HepG2 (cell line): ENCODE results near the gene KIF9. TPM values are rescaled to one million over a fixed set of nuclear protein-coding genes. Genes with fewer than 3 reads are reported as not detected.

Source experiments
- ATAC-seq: fragments of 200-7000 bp; cut with Tn5 transposase; 3 replicates; pipeline ENCODE4 v1.9.1; 2020; ENCODE audit warnings: mild to moderate bottlenecking, moderate library complexity
- BruUV-seq: library from RNA; stranded (reverse); fragments of 400-500 nt; replicated peaks from 2 replicates; lab custom pipeline; 2021; lab: Mats Ljungman, UMichigan
- CTCF ChIA-PET: fragments of 300-600 bp; formaldehyde crosslinking; extraction: SDS; loops from one replicate; lab custom pipeline; 2021; ENCODE audit warnings: low total read pairs, inconsistent platforms, low intra/inter-chr PET ratio; lab: Yijun Ruan, JAX
- POLR2A ChIA-PET: fragments of 350-600 bp; sonication (Branson Sonifier 250); formaldehyde crosslinking; loops from one replicate; lab custom pipeline; 2020; ENCODE audit warnings: antibody characterized with exemption, inconsistent platforms; lab: Yijun Ruan, JAX
- DNase-seq: peaks from one replicate; pipeline ENCODE4 v3.0.0-alpha.2; 2015; ENCODE audit warnings: low spot score
- FAIRE-seq: peaks from 3 replicates; lab custom pipeline; 2011; peaks lifted over from hg19 to GRCh38; lab: Jason Lieb, UNC
- H2AFZ ChIP-seq: one replicate; pipeline ENCODE4 v1.6.1; 2011; ENCODE audit warnings: low read length, inconsistent platforms
- H3K27ac ChIP-seq: fragments of 300-600 bp; 3 replicates; pipeline ENCODE4 v1.8.0; 2011; ENCODE audit warnings: mixed run types, mild to moderate bottlenecking, mixed read lengths, low read length, inconsistent platforms; ENCODE audit not compliant: insufficient read depth; ENCODE audit errors: extremely low read length
- H3K27me3 ChIP-seq, 2 experiments: fragments of 200-600 bp in 1 of 2; 2 replicates in 1 of 2; 3 replicates in 1 of 2; pipeline versions ENCODE4 v1.6.0 to v1.8.0; 2011; ENCODE audit warnings: low read length in 2 of 2, mild to moderate bottlenecking in 2 of 2, moderate library complexity in 2 of 2, inconsistent platforms in 1 of 2; ENCODE audit not compliant: insufficient read depth in 2 of 2, control insufficient read depth in 1 of 2
- H3K36me3 ChIP-seq, 2 experiments: fragments of 200-600 bp in 1 of 2; replicated peaks in 1 of 2; 2 replicates in 1 of 2; 3 replicates in 1 of 2; pipeline versions ENCODE4 v1.5.1 to v1.8.0; 2011; ENCODE audit warnings: low read length in 2 of 2, inconsistent platforms in 1 of 2; ENCODE audit not compliant: insufficient read depth in 2 of 2, control insufficient read depth in 1 of 2
- H3K4me1 ChIP-seq: 2 replicates; pipeline ENCODE4 v1.5.1; 2012; ENCODE audit warnings: low read length, inconsistent platforms; ENCODE audit not compliant: insufficient read depth
- H3K4me2 ChIP-seq: 2 replicates; pipeline ENCODE4 v1.6.0; 2011; ENCODE audit warnings: low read depth, low read length, inconsistent platforms
- H3K4me3 ChIP-seq, 3 experiments: fragments of 200-600 bp in 1 of 3; sonication (generic), shearing (Covaris generic) in 1 of 3; replicated peaks in 1 of 3; 2 replicates each; pipeline ENCODE4 v1.5.1; 2011 to 2016; ENCODE audit warnings: low read length in 3 of 3, inconsistent platforms in 2 of 3, low read depth in 2 of 3, mild to moderate bottlenecking in 2 of 3, control low read depth in 1 of 3, mixed read lengths in 1 of 3; ENCODE audit not compliant: insufficient read depth in 1 of 3
- H3K79me2 ChIP-seq: one replicate; pipeline ENCODE4 v1.6.1; 2011; ENCODE audit warnings: low read length, inconsistent platforms; ENCODE audit not compliant: insufficient read depth
- H3K9ac ChIP-seq: 2 replicates; pipeline ENCODE4 v1.6.0; 2011; ENCODE audit warnings: mild to moderate bottlenecking, low read depth, low read length, inconsistent platforms; ENCODE audit not compliant: insufficient read depth
- H3K9me3 ChIP-seq: 2 replicates; pipeline ENCODE4 v1.5.1; 2012; ENCODE audit warnings: mild to moderate bottlenecking, low read length
- H4K20me1 ChIP-seq: 2 replicates; pipeline ENCODE4 v1.6.0; 2011; ENCODE audit warnings: inconsistent platforms, mild to moderate bottlenecking, low read length, moderate library complexity; ENCODE audit not compliant: insufficient read depth
- ARID2 ChIP-seq: sonication (generic); formaldehyde crosslinking; IDR thresholded peaks from 2 replicates; pipeline ENCODE4 v1.8.1; 2022; ENCODE audit warnings: mild to moderate bottlenecking, missing genetic modification reagents, borderline replicate concordance
- EP300 ChIP-seq, 3 experiments: sonication (generic) in 1 of 3; formaldehyde crosslinking in 1 of 3; IDR thresholded peaks; 2 replicates each; pipeline versions ENCODE4 v1.5.1 to v1.6.1; 2011 to 2020; ENCODE audit warnings: low read depth in 2 of 3, low read length in 2 of 3, borderline replicate concordance in 1 of 3, improper control_type of control experiment in 1 of 3, mild to moderate bottlenecking in 1 of 3, missing genetic modification reagents in 1 of 3, moderate library complexity in 1 of 3
- GFI1 ChIP-seq: sonication (generic); formaldehyde crosslinking; IDR thresholded peaks from 2 replicates; pipeline ENCODE4 v1.5.0; 2020; ENCODE audit warnings: missing genetic modification reagents, mild to moderate bottlenecking, borderline replicate concordance
- JUND ChIP-seq: sonication (generic); formaldehyde crosslinking; IDR thresholded peaks from 2 replicates; pipeline ENCODE4 v1.8.0; 2022; ENCODE audit warnings: mild to moderate bottlenecking, missing genetic modification reagents
- RFX3 ChIP-seq: IDR thresholded peaks from 2 replicates; pipeline ENCODE4 v1.6.1; 2016; ENCODE audit warnings: missing biosample characterization, missing genetic modification reagents
- SAP130 ChIP-seq: IDR thresholded peaks from 2 replicates; pipeline ENCODE4 v1.6.1; 2016; ENCODE audit warnings: low read depth
- SIN3B ChIP-seq: fragments of 150-350 bp; IDR thresholded peaks from 2 replicates; pipeline ENCODE4 v1.6.1; 2014; ENCODE audit warnings: low read length
- TBP ChIP-seq: sonication (generic); formaldehyde crosslinking; IDR thresholded peaks from 2 replicates; pipeline ENCODE4 v1.5.0; 2020; ENCODE audit warnings: missing genetic modification reagents
- THAP11 ChIP-seq: IDR thresholded peaks from 2 replicates; pipeline ENCODE4 v1.6.1; 2016; ENCODE audit warnings: missing biosample characterization, missing genetic modification reagents
- TOE1 ChIP-seq: sonication (generic); formaldehyde crosslinking; IDR thresholded peaks from 2 replicates; pipeline ENCODE4 v1.4.0; 2020; ENCODE audit warnings: mild to moderate bottlenecking, missing genetic modification reagents
- ZNF207 ChIP-seq: fragments of 450-650 bp; IDR thresholded peaks from 2 replicates; pipeline ENCODE4 v1.6.1; 2016; ENCODE audit warnings: antibody characterized with exemption, borderline replicate concordance
- ZNF225 ChIP-seq: sonication (generic); formaldehyde crosslinking; IDR thresholded peaks from 2 replicates; pipeline ENCODE4 v1.4.0; 2020; ENCODE audit warnings: mild to moderate bottlenecking, missing genetic modification reagents
- ZNF234 ChIP-seq: sonication (generic); formaldehyde crosslinking; conservative IDR thresholded peaks from 2 replicates; pipeline ENCODE4 v1.5.1; 2020; ENCODE audit warnings: mild to moderate bottlenecking, missing genetic modification reagents
- ZNF326 ChIP-seq: sonication (generic); formaldehyde crosslinking; IDR thresholded peaks from 2 replicates; pipeline ENCODE4 v1.4.0; 2020; ENCODE audit warnings: missing genetic modification reagents, borderline replicate concordance
- ZNF501 ChIP-seq: sonication (generic); formaldehyde crosslinking; IDR thresholded peaks from 2 replicates; pipeline ENCODE4 v1.5.1; 2020; ENCODE audit warnings: mild to moderate bottlenecking, moderate library complexity, missing genetic modification reagents
- ZNF552 ChIP-seq: sonication (generic); formaldehyde crosslinking; IDR thresholded peaks from 2 replicates; pipeline ENCODE4 v1.9.0; 2022; ENCODE audit warnings: missing genetic modification reagents, mild to moderate bottlenecking, borderline replicate concordance
- ZNF563 ChIP-seq: sonication (generic); formaldehyde crosslinking; IDR thresholded peaks from 2 replicates; pipeline ENCODE4 v1.8.0; 2022; ENCODE audit warnings: mild to moderate bottlenecking, moderate library complexity, missing genetic modification reagents
- ZNF614 ChIP-seq: IDR thresholded peaks from 2 replicates; pipeline ENCODE4 v1.6.1; 2018; ENCODE audit warnings: missing biosample characterization, missing genetic modification reagents, inconsistent platforms, borderline replicate concordance
- WGBS: methylation state at CpG from one replicate; pipeline ENCODE4 v1.1.6; 2017; ENCODE audit warnings: low lambda C conversion rate; 5-methylcytosine and 5-hydroxymethylcytosine counted together
- in situ Hi-C: cut with HindIII; loops from 2 replicates; pipeline ENCODE4 v1.10.0; 2017; ENCODE audit warnings: low pct_unique_long_range_greater_than_20kb; ENCODE audit not compliant: extremely low pct_ligation_motif_present
- intact Hi-C: fragments of 100-400 bp; cut with micrococcal nuclease; formaldehyde crosslinking; loops from one replicate; pipeline ENCODE4 v1.10.0; 2022; ENCODE audit not compliant: unreplicated experiment
- polyA plus RNA-seq, 8 experiments: library from polyadenylated mRNA; depleted of rRNA in 3 of 8; stranded (reverse) in 7 of 8; unstranded in 1 of 8; fragments of >200 nt; fragmentation: Illumina TruSeq in 4 of 8; extraction: Trizol in 4 of 8; gene quantifications; 2 replicates each; pipeline versions ENCODE4 v1.2.1 to v1.2.3, GENCODE V29; 2011 to 2016; ENCODE audit warnings: low read depth in 4 of 8, missing spikeins in 1 of 8, mixed read lengths in 1 of 8; ENCODE audit not compliant: insufficient read depth in 1 of 8
- total RNA-seq, 5 experiments: library from RNA; depleted of rRNA; stranded (reverse); fragments of >200 nt; fragmentation: Illumina TruSeq; extraction: Trizol; gene quantifications; 2 replicates each; pipeline ENCODE4 v1.2.3, GENCODE V29; 2016; ENCODE audit warnings: low read depth in 1 of 5
- TF ChIP-seq, protein P1 (sequence below): sonication (generic); formaldehyde crosslinking; IDR thresholded peaks from 2 replicates; pipeline ENCODE4 v1.4.0; 2020; ENCODE audit warnings: missing genetic modification reagents, mild to moderate bottlenecking, borderline replicate concordance
- TF ChIP-seq, protein P2 (sequence below): sonication (generic); formaldehyde crosslinking; IDR thresholded peaks from 2 replicates; pipeline ENCODE4 v1.5.1; 2020; ENCODE audit warnings: missing genetic modification reagents, mild to moderate bottlenecking, borderline replicate concordance

KIF9 gene
- total and polyA plus RNA-seq, 2 of the 13 experiments (the other 11 are each of a cell fraction or from before 2014, with no cell fraction given) = 5.1 to 16.9 TPM

GRCh38 chr3:47265008-47265407 lies 17.6 kb downstream of the KIF9 start:
- ChIA-PET CTCF (no interaction called here), POLR2A (no interaction called here)
- Histone ChIP-seq H3K79me2 (no peaks in the 10 kb centered on the region), H3K9me3 (no peaks in the 10 kb centered on the region), H3K27ac (no peak overlapping the region), H3K4me2 (no peak overlapping the region), H3K36me3 (no peaks in the 10 kb centered on the region), H3K4me1 (peaks cover 15% of the 10 kb centered on the region), H3K4me3 (no peak overlapping the region), H3K9ac (no peak overlapping the region), H3K27me3 (no peaks in the 10 kb centered on the region; a peak in 2 of 5 replicates), H2AFZ (no peak overlapping the region), H4K20me1 (no peaks in the 10 kb centered on the region)
- no TSS peak for BruUV-seq
- DNase-seq = no peak
- intact Hi-C loops (no loop called here), in situ Hi-C loops (no loop called here)
- 100% methylated on average over 1 of the region's 1 CpG for WGBS
- FAIRE-seq = no peak
- no peak for TF ChIP-seq ZNF552 (CRISPR knock-in tag)
- no peak for TF ChIP-seq GFI1 (CRISPR knock-in tag)
- TF ChIP-seq TBP = no peak
- TF ChIP-seq ZNF326 = no peak
- TF ChIP-seq, protein P1, sequence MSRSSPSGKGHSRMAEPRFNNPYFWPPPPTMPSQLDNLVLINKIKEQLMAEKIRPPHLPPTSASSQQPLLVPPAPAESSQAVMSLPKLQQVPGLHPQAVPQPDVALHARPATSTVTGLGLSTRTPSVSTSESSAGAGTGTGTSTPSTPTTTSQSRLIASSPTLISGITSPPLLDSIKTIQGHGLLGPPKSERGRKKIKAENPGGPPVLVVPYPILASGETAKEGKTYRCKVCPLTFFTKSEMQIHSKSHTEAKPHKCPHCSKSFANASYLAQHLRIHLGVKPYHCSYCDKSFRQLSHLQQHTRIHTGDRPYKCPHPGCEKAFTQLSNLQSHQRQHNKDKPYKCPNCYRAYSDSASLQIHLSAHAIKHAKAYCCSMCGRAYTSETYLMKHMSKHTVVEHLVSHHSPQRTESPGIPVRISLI (CRISPR knock-in tag) = no peak
- no peak for ATAC-seq

DNA sequence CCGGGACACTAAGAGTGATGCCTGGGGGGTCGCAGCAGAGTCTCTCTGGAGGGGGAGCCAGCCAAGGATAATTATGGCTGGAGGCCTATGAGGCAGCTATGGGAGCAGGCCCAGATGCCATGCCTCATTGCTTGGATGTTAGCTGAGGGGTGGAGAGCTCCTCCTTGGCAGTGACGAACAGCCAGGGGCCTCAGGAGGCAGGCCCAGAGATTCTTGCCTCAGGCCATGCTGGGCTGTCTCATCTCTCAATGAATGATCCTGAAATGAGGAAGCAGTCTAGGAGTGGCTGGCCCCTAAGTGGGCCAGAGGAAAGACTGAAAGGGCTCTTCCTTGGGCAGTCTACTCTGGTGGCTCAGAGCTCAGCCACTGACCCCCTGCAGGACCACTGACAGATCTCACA lies 21.3 kb downstream of the KIF9 start:
- in situ Hi-C loops (no loop called here), intact Hi-C loops (no loop called here)
- ATAC-seq (no peak), DNase-seq (no peak), FAIRE-seq (no peak)
- Histone ChIP-seq H3K4me3 (no peak overlapping the region), H3K9me3 (no peaks in the 10 kb centered on the region), H3K9ac (no peak overlapping the region), H3K27me3 (no peaks in the 10 kb centered on the region; a peak in 2 of 5 replicates), H3K27ac (no peak overlapping the region), H3K4me1 (peaks cover 17% of the 10 kb centered on the region), H3K4me2 (no peak overlapping the region), H2AFZ (no peak overlapping the region), H3K36me3 (no peaks in the 10 kb centered on the region), H4K20me1 (no peaks in the 10 kb centered on the region), H3K79me2 (no peaks in the 10 kb centered on the region)
- ChIA-PET POLR2A (interaction anchor here (0.6 kb wide), 1 partner anchor 22 kb away, joined by 3 read pairs; the partner anchor contains the start of genes KIF9 and KLHL18), CTCF (no interaction called here)
- no TSS peak for BruUV-seq
- WGBS = 50% methylated on average over 2 of the region's 3 CpGs
- TF ChIP-seq SIN3B (no peak), TOE1 (no peak), ZNF563 (no peak), ARID2 (CRISPR knock-in tag) (no peak), ZNF207 (no peak), JUND (CRISPR knock-in tag) (no peak), ZNF225 (CRISPR knock-in tag) (no peak), SAP130 (no peak), THAP11 (no peak), RFX3 (CRISPR knock-in tag) (no peak), EP300 (IDR thresholded peaks at IDR 0.05; ENCODE audit: low read depth in 2 of 2, low read length in 2 of 2) (no peak), EP300 (CRISPR knock-in tag; IDR thresholded peaks at IDR 0.05; ENCODE audit: borderline replicate concordance) (no peak), ZNF234 (CRISPR knock-in tag) (no peak), ZNF614 (CRISPR knock-in tag) (no peak), ZNF501 (CRISPR knock-in tag) (no peak)
- TF ChIP-seq, protein P2, sequence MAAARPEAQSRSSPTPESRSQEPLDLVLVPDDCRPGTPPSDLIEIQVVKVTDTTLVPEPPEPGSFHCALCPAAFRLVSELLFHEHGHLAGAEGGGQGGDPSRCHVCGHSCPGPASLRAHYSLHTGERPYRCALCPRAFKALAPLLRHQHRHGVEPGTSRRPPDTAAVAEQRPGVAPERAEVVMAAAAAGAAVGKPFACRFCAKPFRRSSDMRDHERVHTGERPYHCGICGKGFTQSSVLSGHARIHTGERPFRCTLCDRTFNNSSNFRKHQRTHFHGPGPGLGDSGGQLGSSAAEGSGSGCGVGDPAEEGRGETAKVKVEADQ (CRISPR knock-in tag) = no peak
